Stimulated activated CD8-positive, alpha-beta memory T cell treated with anti-CD3 and anti-CD28 coated beads, Interleukin-15, amount 100 ng/mL, for 48 hours (primary cell): ENCODE data around the gene ITGA8.
"Not testable (repeated sequence)": the region's sequence is repeated elsewhere in the genome, so short reads cannot be mapped to it uniquely, and the experiment has no call there.

Experiments used
- DNase-seq, 2 donors: peaks; one replicate each; pipeline ENCODE4 v3.0.0-alpha.2; 2020; ENCODE audit warnings: low read depth in 2 of 2

Gene ITGA8

GRCh38 chr10:15719899-15720634 lies at the start of gene ITGA8:
ITGA8 (minus strand) TSS chr10:15719922; CDS start chr10:15719771, 151 bp downstream.
- no peak for DNase-seq

DNA sequence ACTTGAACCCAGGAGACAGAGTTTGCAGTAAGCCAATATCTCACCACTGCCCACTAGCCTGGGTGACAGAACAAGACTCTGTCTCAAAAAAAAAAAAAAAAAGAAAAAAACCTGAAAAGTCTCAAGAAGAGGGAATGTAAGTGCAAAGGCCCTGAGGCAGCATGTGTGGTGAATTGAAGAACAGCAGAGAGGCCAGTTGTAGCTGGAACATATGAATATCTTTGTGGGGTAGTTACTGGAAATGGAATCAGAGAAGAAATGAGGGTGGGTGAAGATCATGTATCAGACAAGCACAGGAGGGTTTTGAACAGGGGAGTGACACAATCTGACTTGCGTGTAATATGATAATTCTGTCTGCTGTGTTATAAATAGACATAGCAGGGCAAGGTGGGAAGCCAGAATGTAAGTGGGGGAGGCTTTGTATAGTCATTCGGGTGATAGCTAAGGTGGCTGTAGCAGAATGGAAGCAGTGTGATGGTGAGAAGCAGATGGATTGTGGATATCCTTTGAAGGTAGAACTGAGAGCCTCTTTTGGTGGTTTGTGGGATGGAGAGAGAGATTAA lies 45.3 kb upstream of the ITGA8 start:
- no peak for DNase-seq

DNA sequence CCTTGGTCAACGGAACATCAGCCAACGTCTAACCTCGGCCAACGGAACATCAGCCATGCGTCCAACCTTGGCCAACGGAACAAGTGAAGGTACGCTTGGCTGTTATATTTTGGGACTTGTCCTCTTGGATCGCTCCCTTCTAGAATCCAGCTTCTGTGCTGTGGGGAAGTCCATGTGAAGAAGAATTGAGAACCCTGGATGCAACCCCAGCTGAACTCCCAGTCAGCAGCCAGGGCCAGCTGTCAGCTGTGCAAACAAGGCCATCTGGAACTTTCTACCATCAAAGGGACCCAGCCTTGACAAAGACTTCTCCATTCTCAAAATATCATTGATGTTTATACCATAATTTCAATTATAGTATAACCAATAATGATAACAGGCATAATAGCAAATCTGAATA lies 43.3 kb upstream of the ITGA8 start:
- DNase-seq = no peak

- DNase-seq = not testable (repeated sequence)
These were observed 42.5 kb upstream of the ITGA8 start for GRCh38 chr10:15762239-15762638.

- not testable (repeated sequence) for DNase-seq
These were observed 41.5 kb upstream of the ITGA8 start for GRCh38 chr10:15761224-15761623.

DNA sequence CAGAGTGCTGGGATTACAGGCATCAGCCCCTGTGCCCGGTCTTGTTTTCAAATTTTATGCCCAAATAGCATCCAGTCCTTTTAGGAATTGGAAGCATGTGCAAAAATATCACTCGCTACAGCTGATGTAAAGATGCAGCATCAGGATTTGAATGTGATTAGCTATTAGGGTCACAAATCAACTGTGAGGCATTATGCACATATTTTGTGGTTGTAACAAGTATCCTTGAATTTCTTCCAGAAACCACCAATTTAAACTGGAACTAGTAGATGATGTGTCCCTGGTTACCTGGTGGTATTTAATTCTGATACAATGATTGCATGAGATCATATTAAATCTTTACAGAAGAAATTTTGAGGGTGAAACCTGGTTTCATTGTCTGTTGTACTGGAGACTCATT lies 41.0 kb upstream of the ITGA8 start:
- no peak for DNase-seq

GRCh38 chr10:15759265-15759664 lies 39.5 kb upstream of the ITGA8 start:
- no peak for DNase-seq

DNA sequence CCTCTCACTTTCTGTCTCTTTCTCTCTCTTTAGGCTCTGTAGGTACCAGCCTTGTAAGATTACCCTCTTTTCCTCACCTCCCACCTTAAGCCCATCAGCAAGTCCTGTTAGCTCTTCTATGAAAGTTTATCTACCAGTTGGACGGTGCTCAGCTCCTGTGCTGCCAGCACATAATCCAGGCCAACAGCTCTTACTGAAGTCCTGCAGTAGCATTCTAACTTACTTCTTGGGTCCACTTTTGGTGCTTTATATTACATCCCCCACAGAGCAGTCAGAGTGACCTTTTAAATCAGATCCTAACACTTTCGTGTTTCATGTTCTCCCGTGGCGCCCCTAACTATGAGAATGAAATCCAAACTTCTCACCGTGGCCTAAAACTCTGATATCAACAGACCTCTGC lies 38.9 kb upstream of the ITGA8 start:
- no peak for DNase-seq

DNA sequence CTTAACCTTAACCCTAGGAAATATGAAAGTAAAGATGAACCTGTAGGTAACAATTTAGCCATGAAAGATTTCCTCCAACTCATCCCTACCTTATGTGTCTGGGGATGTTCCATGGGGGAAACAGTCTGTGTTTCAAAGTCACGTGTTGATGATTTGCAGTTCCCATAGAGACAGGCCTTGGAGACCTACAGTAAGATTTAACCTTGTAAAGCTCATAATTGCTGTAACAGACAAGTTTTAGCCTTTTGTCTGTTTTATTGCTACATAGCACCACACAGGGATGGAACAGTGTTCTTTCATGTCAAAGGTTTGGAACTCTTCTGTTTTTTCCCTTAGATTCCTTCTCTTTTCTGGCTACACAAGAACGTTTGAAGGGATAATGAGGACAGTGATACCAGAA lies 35.2 kb upstream of the ITGA8 start:
- no peak for DNase-seq

- DNase-seq = no peak
These were observed 31.3 kb upstream of the ITGA8 start for GRCh38 chr10:15751046-15751445.

- no peak for DNase-seq
These were observed 28.4 kb upstream of the ITGA8 start for GRCh38 chr10:15748126-15748525.

GRCh38 chr10:15747632-15748031 lies 27.9 kb upstream of the ITGA8 start:
- DNase-seq = no peak

DNA sequence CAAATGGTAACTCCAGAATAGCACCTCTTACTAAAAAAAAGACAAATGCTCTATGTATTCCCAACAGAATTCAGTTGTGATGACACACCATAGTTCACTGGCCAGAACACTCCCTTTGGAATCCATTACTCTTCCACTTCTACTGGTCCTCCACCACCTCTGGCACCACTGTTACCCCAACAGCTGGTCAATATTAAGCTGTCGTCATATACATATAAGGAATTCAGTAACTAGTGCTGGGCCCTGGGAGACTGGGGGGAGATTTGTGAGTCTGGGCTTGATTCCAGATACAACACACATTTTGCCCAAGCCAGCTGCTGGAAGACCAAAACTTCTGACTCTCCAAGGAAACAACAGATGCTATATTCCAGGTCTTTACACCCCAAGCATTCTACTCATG lies 26.0 kb upstream of the ITGA8 start:
- no peak for DNase-seq

- no peak for DNase-seq
These were observed 24.6 kb upstream of the ITGA8 start for GRCh38 chr10:15744217-15744865.

GRCh38 chr10:15743443-15743842 lies 23.7 kb upstream of the ITGA8 start:
- no peak for DNase-seq

DNA sequence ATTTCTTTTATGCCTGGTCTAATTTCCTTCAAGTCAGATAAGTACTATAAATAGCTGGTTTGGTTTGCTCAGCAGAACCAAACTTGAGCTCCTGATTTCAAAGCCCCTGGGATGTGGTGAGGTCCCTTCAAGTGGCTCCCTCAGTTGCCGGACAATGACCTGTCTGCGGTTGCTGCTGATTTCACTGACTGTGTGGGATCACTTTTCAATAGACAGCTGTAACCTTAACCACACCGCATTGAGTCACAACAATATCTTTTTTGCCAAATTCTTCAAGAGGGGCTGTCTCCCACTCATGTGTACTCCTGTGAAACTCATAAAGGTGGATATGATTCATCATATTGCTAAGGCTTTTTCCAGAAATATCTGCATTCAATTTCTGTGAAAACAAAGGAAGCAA lies 23.1 kb upstream of the ITGA8 start:
- DNase-seq = no peak

- DNase-seq = no peak
These were observed 22.4 kb upstream of the ITGA8 start for GRCh38 chr10:15742102-15742501.

DNA sequence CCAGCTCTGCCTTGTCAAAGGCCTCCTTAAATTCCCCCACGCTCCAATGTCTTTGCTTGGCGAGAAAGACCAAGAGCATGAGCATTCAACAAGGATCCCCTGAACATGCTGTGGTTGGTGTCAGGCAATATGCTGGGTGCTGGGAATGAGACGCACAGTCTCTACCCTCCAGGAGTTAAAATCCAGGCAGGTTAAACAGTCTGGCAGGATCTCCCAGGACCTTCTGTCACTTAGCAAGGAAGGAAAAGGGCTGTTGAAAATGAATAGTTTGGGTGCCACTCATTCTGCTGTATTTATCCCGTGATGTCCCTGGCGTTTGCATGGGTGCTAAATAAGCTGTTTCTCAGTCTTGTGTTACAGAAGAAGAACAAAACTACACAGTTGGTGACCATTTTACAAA lies 21.9 kb upstream of the ITGA8 start:
- DNase-seq = no peak

GRCh38 chr10:15740261-15740660 lies 20.5 kb upstream of the ITGA8 start:
- DNase-seq = no peak

- DNase-seq = no peak
These were observed 19.7 kb upstream of the ITGA8 start for GRCh38 chr10:15739254-15739970.

- DNase-seq = no peak
These were observed 18.7 kb upstream of the ITGA8 start for GRCh38 chr10:15738270-15738925.

DNA sequence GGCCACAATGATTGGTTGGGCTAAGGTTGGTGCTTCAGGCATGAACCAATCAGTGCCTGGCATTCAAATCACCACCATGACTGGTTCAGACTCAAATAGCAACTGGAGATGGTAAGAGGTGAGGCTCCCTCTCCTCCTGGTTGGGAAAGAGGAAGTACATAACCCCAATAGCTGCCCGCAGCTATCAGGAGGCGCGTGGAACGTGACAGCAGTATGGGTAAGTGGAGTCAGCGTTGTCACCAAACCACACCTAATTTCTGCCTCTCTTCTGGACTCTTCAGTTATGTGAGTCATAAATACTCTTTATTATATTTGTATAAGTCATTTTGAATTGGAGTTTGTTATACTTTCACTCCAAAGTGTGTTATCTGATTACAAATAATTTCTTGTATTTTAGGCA lies 17.9 kb upstream of the ITGA8 start:
- DNase-seq = no peak
